HL-60 (cell line): ENCODE measurements around the gene SIRPB1.

Experiments
- DNase-seq, 2 experiments: peaks; one replicate each; pipeline ENCODE4 v3.0.0-alpha.2; 2010 to 2020; ENCODE audit warnings: low read depth in 1 of 2, low spot score in 1 of 2
- H3K27ac ChIP-seq: fragments of 250-450 bp; sonication (Bioruptor Pico); replicated peaks from 2 replicates; pipeline ENCODE4 v1.5.1; 2020; ENCODE audit warnings: mild to moderate bottlenecking, moderate library complexity
- H3K27me3 ChIP-seq: fragments of 250-450 bp; sonication (Bioruptor Pico); 2 replicates; pipeline ENCODE4 v1.5.1; 2021; ENCODE audit warnings: mild to moderate bottlenecking, moderate library complexity; ENCODE audit not compliant: insufficient read depth, poor library complexity, severe bottlenecking
- H3K4me3 ChIP-seq: replicated peaks from 2 replicates; pipeline ENCODE4 v1.5.1; 2011; ENCODE audit warnings: mild to moderate bottlenecking, control low read depth, low read length; ENCODE audit not compliant: insufficient read depth
- CTCF ChIP-seq: IDR thresholded peaks from one replicate; pipeline ENCODE4 v1.5.1; 2011; ENCODE audit warnings: low read length, control low read depth, inconsistent platforms; ENCODE audit not compliant: insufficient read depth
- GABPA ChIP-seq: IDR thresholded peaks from 2 replicates; pipeline ENCODE4 v1.6.1; 2012; ENCODE audit warnings: low read depth
- POLR2AphosphoS5 ChIP-seq: IDR thresholded peaks from 2 replicates; pipeline ENCODE4 v1.6.1; 2012; ENCODE audit warnings: low read depth
- SPI1 ChIP-seq: IDR thresholded peaks from 2 replicates; pipeline ENCODE4 v1.6.1; 2012; ENCODE audit warnings: low read depth, mild to moderate bottlenecking, borderline replicate concordance
- TF ChIP-seq, protein P1 (sequence below): IDR thresholded peaks from 2 replicates; pipeline ENCODE4 v1.6.1; 2012; ENCODE audit warnings: low read depth; ENCODE audit not compliant: insufficient replicate concordance

The SIRPB1 gene

DNA sequence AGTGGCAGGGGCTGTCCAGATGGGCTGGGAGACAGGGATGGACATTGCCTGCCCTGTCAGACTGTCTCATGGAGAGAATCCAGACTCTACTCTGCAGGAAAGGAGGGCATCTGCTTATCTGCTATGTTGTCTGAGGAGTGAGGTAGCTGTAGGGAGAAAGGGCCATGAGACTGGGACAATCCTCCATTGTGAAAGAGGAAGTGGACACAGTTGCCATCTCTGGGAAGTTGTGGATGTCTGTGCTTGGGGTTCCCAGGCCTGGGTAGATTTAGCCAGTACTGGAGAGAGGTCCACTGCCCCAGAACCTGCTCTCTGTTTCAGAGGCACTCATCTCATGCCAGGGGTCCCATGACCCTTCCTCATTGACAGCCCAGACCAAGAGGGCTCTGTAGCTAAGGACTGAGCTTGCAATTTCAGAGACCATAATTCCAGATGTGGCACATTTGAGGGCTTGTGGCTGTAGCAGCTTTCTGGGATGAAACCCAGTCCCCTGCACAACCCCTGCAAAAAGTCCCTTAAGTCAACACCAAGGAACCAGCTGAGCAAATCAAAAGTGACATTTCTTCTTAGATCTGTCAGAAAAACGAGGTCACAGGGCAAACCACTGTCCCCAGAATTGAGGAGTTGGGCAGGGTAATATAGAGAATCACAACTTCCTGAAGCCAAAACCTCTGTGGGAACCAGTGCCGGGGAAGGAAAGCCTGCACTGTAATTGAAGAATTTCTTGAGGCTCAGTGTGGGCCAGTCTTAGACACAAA is 41.9 kb upstream of the SIRPB1 start:
- H3K4me3 ChIP-seq = no peak overlapping the region
- H3K27me3 ChIP-seq = no peaks in the 10 kb centered on the region
- no peak for DNase-seq
- TF ChIP-seq SPI1 (peak; percentile 91), GABPA (no peak)
- no peak overlapping the region for H3K27ac ChIP-seq

- Histone ChIP-seq H3K27ac (no peak overlapping the region), H3K4me3 (no peak overlapping the region), H3K27me3 (no peaks in the 10 kb centered on the region)
- TF ChIP-seq CTCF (no peak), POLR2AphosphoS5 (no peak)
- TF ChIP-seq, protein P1, sequence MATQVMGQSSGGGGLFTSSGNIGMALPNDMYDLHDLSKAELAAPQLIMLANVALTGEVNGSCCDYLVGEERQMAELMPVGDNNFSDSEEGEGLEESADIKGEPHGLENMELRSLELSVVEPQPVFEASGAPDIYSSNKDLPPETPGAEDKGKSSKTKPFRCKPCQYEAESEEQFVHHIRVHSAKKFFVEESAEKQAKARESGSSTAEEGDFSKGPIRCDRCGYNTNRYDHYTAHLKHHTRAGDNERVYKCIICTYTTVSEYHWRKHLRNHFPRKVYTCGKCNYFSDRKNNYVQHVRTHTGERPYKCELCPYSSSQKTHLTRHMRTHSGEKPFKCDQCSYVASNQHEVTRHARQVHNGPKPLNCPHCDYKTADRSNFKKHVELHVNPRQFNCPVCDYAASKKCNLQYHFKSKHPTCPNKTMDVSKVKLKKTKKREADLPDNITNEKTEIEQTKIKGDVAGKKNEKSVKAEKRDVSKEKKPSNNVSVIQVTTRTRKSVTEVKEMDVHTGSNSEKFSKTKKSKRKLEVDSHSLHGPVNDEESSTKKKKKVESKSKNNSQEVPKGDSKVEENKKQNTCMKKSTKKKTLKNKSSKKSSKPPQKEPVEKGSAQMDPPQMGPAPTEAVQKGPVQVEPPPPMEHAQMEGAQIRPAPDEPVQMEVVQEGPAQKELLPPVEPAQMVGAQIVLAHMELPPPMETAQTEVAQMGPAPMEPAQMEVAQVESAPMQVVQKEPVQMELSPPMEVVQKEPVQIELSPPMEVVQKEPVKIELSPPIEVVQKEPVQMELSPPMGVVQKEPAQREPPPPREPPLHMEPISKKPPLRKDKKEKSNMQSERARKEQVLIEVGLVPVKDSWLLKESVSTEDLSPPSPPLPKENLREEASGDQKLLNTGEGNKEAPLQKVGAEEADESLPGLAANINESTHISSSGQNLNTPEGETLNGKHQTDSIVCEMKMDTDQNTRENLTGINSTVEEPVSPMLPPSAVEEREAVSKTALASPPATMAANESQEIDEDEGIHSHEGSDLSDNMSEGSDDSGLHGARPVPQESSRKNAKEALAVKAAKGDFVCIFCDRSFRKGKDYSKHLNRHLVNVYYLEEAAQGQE = no peak
- no peak for DNase-seq
These were observed 40.4 kb upstream of the SIRPB1 start for GRCh38 chr20:1660246-1660645.

GRCh38 chr20:1657556-1658334 is 37.9 kb upstream of the SIRPB1 start, which contains the start of gene SIRPG:
TSS of gene SIRPG (minus strand) at chr20:1657779. CDS start at chr20:1657714, 65 bp downstream.
- no peak within 1 kb of the TSS for H3K4me3 ChIP-seq
- TF ChIP-seq, protein P1 = no peak
- no peak for TF ChIP-seq POLR2AphosphoS5
- TF ChIP-seq SPI1 = peak; percentile 89
- no peak for TF ChIP-seq CTCF
- H3K27me3 ChIP-seq = no peaks in the 10 kb centered on the region
- peak in 1 of 2 experiments; percentile 69 for DNase-seq
- H3K27ac ChIP-seq = peak within 1 kb of the TSS; percentile 53

GRCh38 chr20:1656844-1657243 is 37.0 kb upstream of the SIRPB1 start:
- H3K27me3 ChIP-seq = no peaks in the 10 kb centered on the region
- no peak overlapping the region; the same call in 1 of the 2 replicates for H3K27ac ChIP-seq
- DNase-seq = no peak
- TF ChIP-seq, protein P1 = no peak
- no peak for TF ChIP-seq POLR2AphosphoS5
- no peak for TF ChIP-seq CTCF
- no peak for TF ChIP-seq SPI1
- TF ChIP-seq GABPA = no peak
- no peak overlapping the region for H3K4me3 ChIP-seq
